K562 (cell line): Measurements from ENCODE around the gene PIGL. TPM values are rescaled to one million over a fixed set of nuclear protein-coding genes. Genes with fewer than 3 reads are reported as not detected.

Source experiments
- BRD4 ChIP-seq: fragments of 200-600 bp; sonication (generic); IDR thresholded peaks from 2 replicates; pipeline ENCODE4 v1.6.1; 2017; ENCODE audit warnings: inconsistent platforms
- CREBBP ChIP-seq: IDR thresholded peaks from one replicate; pipeline ENCODE4 v1.6.1; 2012; ENCODE audit warnings: low read depth, mild to moderate bottlenecking, control low read depth, inconsistent platforms, low read length
- EP400 ChIP-seq: fragments of 450-650 bp; IDR thresholded peaks from 2 replicates; pipeline ENCODE4 v1.6.1; 2017; ENCODE audit warnings: antibody characterized with exemption, mild to moderate bottlenecking, moderate library complexity
- FOS ChIP-seq: IDR thresholded peaks from 3 replicates; pipeline ENCODE4 v1.6.1; 2011; ENCODE audit not compliant: insufficient read length; ENCODE audit errors: extremely low read depth
- FOXM1 ChIP-seq, 2 experiments: fragments of 450-650 bp in 1 of 2; sonication (generic) in 1 of 2; formaldehyde crosslinking in 1 of 2; IDR thresholded peaks; 2 replicates each; pipeline versions ENCODE4 v1.6.1 to v1.9.0; 2017 to 2022; ENCODE audit warnings: low read depth in 2 of 2, mild to moderate bottlenecking in 2 of 2, missing genetic modification reagents in 1 of 2, moderate library complexity in 1 of 2
- KDM4B ChIP-seq, 2 experiments: fragments of 450-650 bp in 1 of 2; sonication (generic) in 1 of 2; IDR thresholded peaks; 2 replicates each; pipeline ENCODE4 v1.6.1; 2016 to 2017; ENCODE audit warnings: borderline replicate concordance in 2 of 2, antibody characterized with exemption in 1 of 2, low read depth in 1 of 2, mild to moderate bottlenecking in 1 of 2
- NR3C1 ChIP-seq: sonication (generic); formaldehyde crosslinking; IDR thresholded peaks from 2 replicates; pipeline ENCODE4 v1.8.1; 2022; ENCODE audit warnings: missing genetic modification reagents
- PHB ChIP-seq: fragments of 250-450 bp; sonication (Bioruptor Pico); IDR thresholded peaks from 2 replicates; pipeline ENCODE4 v1.5.0; 2021
- POU5F1 ChIP-seq: fragments of 150-350 bp; IDR thresholded peaks from 2 replicates; pipeline ENCODE4 v1.6.1; 2014; ENCODE audit warnings: borderline replicate concordance, low read length, low read depth, mild to moderate bottlenecking; ENCODE audit not compliant: partially characterized antibody
- RBFOX2 ChIP-seq: fragments of 200-400 bp; formaldehyde crosslinking; IDR thresholded peaks from 2 replicates; pipeline ENCODE4 v1.6.1; 2017; ENCODE audit warnings: low read depth, mild to moderate bottlenecking, low read length, moderate library complexity
- THAP7 ChIP-seq: fragments of 250-450 bp; sonication (Bioruptor Pico); IDR thresholded peaks from 2 replicates; pipeline ENCODE4 v1.5.0; 2021
- ZC3H8 ChIP-seq: fragments of 450-650 bp; IDR thresholded peaks from 2 replicates; pipeline ENCODE4 v1.6.1; 2017
- ZNF280B ChIP-seq: fragments of 250-450 bp; sonication (Bioruptor Pico); IDR thresholded peaks from 2 replicates; pipeline ENCODE4 v1.5.1; 2021; ENCODE audit warnings: mild to moderate bottlenecking
- polyA plus RNA-seq, 8 experiments: library from polyadenylated mRNA; depleted of rRNA in 4 of 8; stranded (reverse) in 5 of 8; unstranded in 3 of 8; fragments of >200 nt; fragmentation: Nextera tagmentation in 2 of 8; fragmentation: Illumina TruSeq in 1 of 8; extraction: Ambion mirVana in 2 of 8; extraction: Trizol in 1 of 8; gene quantifications; 2 replicates each; pipeline versions ENCODE4 v1.2.1 to v1.2.3, GENCODE V29; 2011 to 2014; ENCODE audit warnings: inconsistent platforms in 1 of 8, missing spikeins in 1 of 8
- total RNA-seq, 7 experiments: library from RNA; depleted of rRNA in 6 of 7; stranded (reverse); fragments of >200 nt in 6 of 7; fragmentation: Illumina TruSeq in 2 of 7; extraction: Trizol in 2 of 7; gene quantifications; 2 replicates each; pipeline versions ENCODE4 v1.2.1 to v1.2.3, GENCODE V29; 2011 to 2021; ENCODE audit warnings: low replicate concordance in 1 of 7

PIGL gene
- total and polyA plus RNA-seq, 9 of the 15 experiments (the other 6 are each of a cell fraction or from before 2014, with no cell fraction given) = 19.9 to 55.3 (median 29.6) TPM

- TF ChIP-seq POU5F1 = no peak
- TF ChIP-seq ZC3H8 = no peak
- 0 out of 2 replicates have a peak, but pooled peaks have one; percentile 8 for TF ChIP-seq NR3C1 (CRISPR knock-in tag)
- no peak; the same call in 1 of the 2 replicates for TF ChIP-seq RBFOX2
- TF ChIP-seq ZNF280B (CRISPR knock-in tag) = no peak
- TF ChIP-seq KDM4B (IDR thresholded peaks at IDR 0.05; ENCODE audit: borderline replicate concordance in 2 of 2, low read depth in 1 of 2) = no peak
- TF ChIP-seq BRD4 = no peak
- TF ChIP-seq PHB (CRISPR knock-in tag) = no peak
- TF ChIP-seq EP400 = peak; percentile 41; the same call in 1 of the 2 replicates
- no peak for TF ChIP-seq FOS
- no peak for TF ChIP-seq CREBBP
- TF ChIP-seq FOXM1 (IDR thresholded peaks at IDR 0.05; ENCODE audit: low read depth) = no peak
- no peak for TF ChIP-seq FOXM1 (CRISPR knock-in tag; IDR thresholded peaks at IDR 0.05; ENCODE audit: low read depth)
- TF ChIP-seq THAP7 (CRISPR knock-in tag) = no peak
- TF ChIP-seq, all 486 proteins: peak for 20
Observed at GRCh38 chr17:16352667-16353316, 135.8 kb downstream of the PIGL start (continued).
